ENCODE results near the gene DNMT3A. TPM values are rescaled to one million over a fixed set of nuclear protein-coding genes. Genes with fewer than 3 reads are reported as not detected.

Gene DNMT3A
- total RNA-seq, 3 donors from 2014 or later (not counting 1 experiment from before 2014, with no cell fraction given), result 36.3 to 60.7 (median 45.2) TPM

- no peaks in the 10 kb centered on the region for H3K9me3 ChIP-seq (ENCODE audit: control insufficient read depth, insufficient read depth, low read length)
- no peak overlapping the region for H3K4me3 ChIP-seq (ENCODE audit: low read length)
- H3K27me3 ChIP-seq (ENCODE audit: control insufficient read depth, insufficient read depth, low read length), result no peaks in the 10 kb centered on the region
- TF ChIP-seq CTCF (IDR thresholded peaks at IDR 0.05), result no peak
- peak overlapping the region; percentile 59 for H3K27ac ChIP-seq (ENCODE audit: low read length)
- peak overlapping the region; percentile 81 to 91 for H3K27ac Mint-ChIP-seq
- H3K9me3 Mint-ChIP-seq, result no peaks in the 10 kb centered on the region
- H3K4me1 Mint-ChIP-seq, result peaks cover 14 to 17% of the 10 kb centered on the region in 2 donors
- H3K36me3 ChIP-seq (ENCODE audit: control insufficient read depth, insufficient read depth, low read length), result peaks cover 10% of the 10 kb centered on the region
- no peaks in the 10 kb centered on the region for H3K36me3 Mint-ChIP-seq
- intact Hi-C loops (cut with micrococcal nuclease), result no loop called here
- DNase-seq, result no peak
- peaks cover 32% of the 10 kb centered on the region for H3K4me1 ChIP-seq (ENCODE audit: control insufficient read depth, insufficient read depth, low read length)
- no peaks in the 10 kb centered on the region for H3K27me3 Mint-ChIP-seq (ENCODE audit: low read depth in 2 of 2)
- ATAC-seq, result peak; percentile 33 to 51 (median 42)
- WGBS (ENCODE audit: insufficient coverage), result 69% methylated on average over 11 of the region's 11 CpGs
- H3K4me3 Mint-ChIP-seq, result peak overlapping the region; percentile 35
Observed at GRCh38 chr2:25285265-25286024, 56.3 kb downstream of the DNMT3A start.

GRCh38 chr2:25284756-25285155, 57.0 kb downstream of the DNMT3A start:
- ATAC-seq, result no peak
- H3K36me3 Mint-ChIP-seq, result no peaks in the 10 kb centered on the region
- no peak overlapping the region for H3K27ac Mint-ChIP-seq
- H3K4me3 ChIP-seq (ENCODE audit: low read length), result no peak overlapping the region
- no peak for TF ChIP-seq CTCF (IDR thresholded peaks at IDR 0.05)
- no peaks in the 10 kb centered on the region for H3K9me3 Mint-ChIP-seq
- 96% methylated on average over 5 of the region's 5 CpGs for WGBS (ENCODE audit: insufficient coverage)
- DNase-seq, result no peak
- intact Hi-C loops (cut with micrococcal nuclease), result no loop called here
- H3K27me3 ChIP-seq (ENCODE audit: control insufficient read depth, insufficient read depth, low read length), result no peaks in the 10 kb centered on the region
- H3K4me3 Mint-ChIP-seq, result no peak overlapping the region
- H3K27ac ChIP-seq (ENCODE audit: low read length), result no peak overlapping the region
- H3K9me3 ChIP-seq (ENCODE audit: control insufficient read depth, insufficient read depth, low read length), result no peaks in the 10 kb centered on the region
- peaks cover 17 to 21% of the 10 kb centered on the region in 2 donors for H3K4me1 Mint-ChIP-seq
- H3K4me1 ChIP-seq (ENCODE audit: control insufficient read depth, insufficient read depth, low read length), result peaks cover 33% of the 10 kb centered on the region
- peaks cover 10% of the 10 kb centered on the region for H3K36me3 ChIP-seq (ENCODE audit: control insufficient read depth, insufficient read depth, low read length)
- H3K27me3 Mint-ChIP-seq (ENCODE audit: low read depth in 2 of 2), result no peaks in the 10 kb centered on the region

DNA sequence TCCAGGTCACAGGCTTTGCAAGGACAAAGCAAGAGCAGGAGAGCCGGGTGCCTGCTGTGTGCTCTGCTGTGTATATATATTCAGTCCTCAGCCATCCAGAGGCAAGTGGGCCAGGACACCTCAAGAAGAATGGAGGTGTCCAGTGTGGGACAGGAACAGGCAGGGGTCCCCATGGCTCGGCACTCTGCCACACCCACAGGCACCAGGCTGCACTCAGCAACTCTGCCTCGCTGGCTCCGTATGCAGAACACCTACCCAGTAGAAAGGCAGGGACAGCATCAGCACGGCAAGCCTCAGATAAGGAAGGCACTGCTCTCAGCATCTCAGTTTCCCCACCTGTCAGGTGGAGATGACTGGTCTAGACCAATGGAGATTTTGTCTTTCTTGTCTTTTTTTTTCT, 57.8 kb downstream of the DNMT3A start:
- ATAC-seq (no peak), DNase-seq (no peak)
- no peaks in the 10 kb centered on the region for H3K9me3 ChIP-seq (ENCODE audit: control insufficient read depth, insufficient read depth, low read length)
- no peak overlapping the region for H3K27ac Mint-ChIP-seq
- H3K27me3 ChIP-seq (ENCODE audit: control insufficient read depth, insufficient read depth, low read length), result no peaks in the 10 kb centered on the region
- no peak overlapping the region for H3K4me3 ChIP-seq (ENCODE audit: low read length)
- H3K27me3 Mint-ChIP-seq (ENCODE audit: low read depth in 2 of 2), result no peaks in the 10 kb centered on the region
- no peak for TF ChIP-seq CTCF (IDR thresholded peaks at IDR 0.05)
- H3K9me3 Mint-ChIP-seq, result no peaks in the 10 kb centered on the region
- WGBS (ENCODE audit: insufficient coverage), result 88% methylated on average over 5 of the region's 5 CpGs
- intact Hi-C loops (cut with micrococcal nuclease), result no loop called here
- H3K36me3 Mint-ChIP-seq, result no peaks in the 10 kb centered on the region
- no peak overlapping the region for H3K27ac ChIP-seq (ENCODE audit: low read length)
- H3K4me1 Mint-ChIP-seq, result peaks cover 23 to 27% of the 10 kb centered on the region in 2 donors
- no peak overlapping the region for H3K4me3 Mint-ChIP-seq
- H3K36me3 ChIP-seq (ENCODE audit: control insufficient read depth, insufficient read depth, low read length), result peaks cover 10% of the 10 kb centered on the region
- H3K4me1 ChIP-seq (ENCODE audit: control insufficient read depth, insufficient read depth, low read length), result peaks cover 42% of the 10 kb centered on the region

GRCh38 chr2:25281941-25282340, 59.8 kb downstream of the DNMT3A start:
- Mint-ChIP-seq H3K4me3 (no peak overlapping the region), H3K27ac (no peak overlapping the region), H3K4me1 (peaks cover 31 to 33% of the 10 kb centered on the region in 2 donors), H3K27me3 (ENCODE audit: low read depth in 2 of 2) (no peaks in the 10 kb centered on the region), H3K9me3 (no peaks in the 10 kb centered on the region), H3K36me3 (no peaks in the 10 kb centered on the region)
- Histone ChIP-seq H3K9me3 (ENCODE audit: control insufficient read depth, insufficient read depth, low read length) (no peaks in the 10 kb centered on the region), H3K4me1 (ENCODE audit: control insufficient read depth, insufficient read depth, low read length) (peaks cover 61% of the 10 kb centered on the region), H3K27ac (ENCODE audit: low read length) (no peak overlapping the region), H3K36me3 (ENCODE audit: control insufficient read depth, insufficient read depth, low read length) (peaks cover 10% of the 10 kb centered on the region), H3K27me3 (ENCODE audit: control insufficient read depth, insufficient read depth, low read length) (no peaks in the 10 kb centered on the region), H3K4me3 (ENCODE audit: low read length) (no peak overlapping the region)
- WGBS (ENCODE audit: insufficient coverage), result 95% methylated on average over 8 of the region's 8 CpGs
- DNase-seq (no peak), ATAC-seq (no peak)
- intact Hi-C loops (cut with micrococcal nuclease), result no loop called here
- TF ChIP-seq CTCF (IDR thresholded peaks at IDR 0.05), result no peak

Data from natural killer cell (primary cell).